GM21825 (cell line): Measurements from ENCODE around the gene TRMT1.

ENCODE experiments used
- ATAC-seq: cut with Tn5 transposase; IDR thresholded peaks from one replicate; pipeline ENCODE4 v1.9.1; 2021; ENCODE audit warnings: mild to moderate bottlenecking, moderate library complexity; ENCODE audit not compliant: unreplicated experiment

TRMT1 gene

DNA sequence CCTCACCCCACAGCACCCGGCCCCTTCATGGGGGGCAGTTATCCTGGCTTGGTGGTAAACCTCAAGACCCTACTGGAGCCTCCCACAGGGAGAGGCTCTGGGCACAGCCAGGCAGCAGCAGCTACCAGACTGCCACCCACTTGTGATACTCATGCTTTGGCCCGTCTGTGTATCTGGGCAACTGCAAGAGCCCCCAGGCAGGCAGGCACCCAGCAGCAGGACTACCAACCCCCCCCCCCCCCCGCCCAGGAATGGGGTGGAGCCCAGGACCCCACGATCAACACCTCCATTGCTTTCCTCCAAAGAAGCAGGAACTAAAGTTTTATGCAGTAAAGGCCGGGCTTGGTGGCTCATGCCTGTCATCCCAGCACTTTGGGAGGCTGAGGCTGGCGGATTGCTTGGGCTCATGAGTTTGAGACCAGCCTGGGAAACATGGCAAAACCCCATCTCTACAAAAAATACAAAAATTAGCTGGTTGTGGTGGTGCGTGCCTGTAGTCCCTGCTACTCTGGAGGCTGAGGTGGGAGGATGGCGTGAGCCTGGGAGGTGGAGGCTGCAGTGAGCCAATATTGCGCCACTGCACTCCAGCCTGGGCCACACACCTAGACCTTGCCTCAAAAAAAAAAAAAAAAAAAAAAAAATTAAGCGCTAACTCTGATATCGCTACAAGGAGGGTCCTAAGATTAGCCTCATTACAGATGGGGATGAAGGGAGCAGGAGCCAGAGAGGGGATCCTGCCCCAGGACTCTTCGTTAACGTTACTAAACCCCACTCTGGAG is 12.8 kb downstream of the TRMT1 start:
- ATAC-seq: no peak

DNA sequence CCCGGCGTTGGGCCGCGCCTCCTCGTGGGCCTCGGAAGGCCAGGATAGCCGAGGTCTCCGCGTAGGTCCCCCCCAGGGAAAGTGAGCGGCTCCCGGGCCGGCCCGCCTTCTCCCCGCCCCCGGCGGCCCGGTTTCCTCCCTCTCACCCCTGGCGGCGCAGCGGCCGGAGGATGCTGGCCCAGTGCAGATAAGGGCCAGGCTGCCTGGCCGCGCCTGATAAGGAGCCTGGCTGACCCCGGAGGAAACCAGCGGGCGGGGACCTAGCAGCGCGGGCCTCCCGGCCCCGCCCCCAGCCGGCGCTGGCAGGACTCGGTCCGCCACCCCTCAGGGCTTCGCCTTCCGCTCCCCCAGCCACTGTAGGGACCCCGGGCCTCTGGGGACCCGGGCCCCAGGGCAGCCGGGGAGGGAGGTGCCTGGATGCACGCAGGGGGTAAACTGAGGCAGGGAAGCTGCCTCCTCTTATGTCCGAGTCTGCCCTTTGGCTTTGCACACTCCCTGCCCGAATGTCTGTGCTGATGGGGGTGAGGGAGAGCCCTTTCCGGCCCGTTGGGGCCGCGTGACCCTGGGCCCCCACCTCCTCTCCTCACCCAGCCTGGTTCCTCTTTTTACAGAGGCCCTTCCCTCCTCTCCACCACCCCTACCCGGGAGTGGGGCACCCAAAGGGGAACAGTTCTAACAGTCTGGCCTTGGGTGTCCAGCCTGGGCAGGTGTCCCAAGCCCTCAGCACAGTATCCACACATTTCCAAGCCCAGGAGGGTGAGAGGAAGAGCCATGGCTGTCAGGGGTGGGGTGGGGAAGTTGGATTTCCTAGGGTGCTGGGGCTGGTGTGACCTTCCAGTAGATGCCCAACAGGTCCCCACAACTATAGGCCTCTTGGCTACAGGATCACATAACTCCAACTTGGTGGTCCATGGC is 13.6 kb downstream of the TRMT1 start, which contains the start of gene LYL1:
Gene LYL1 (minus strand): TSS at position 193 of the 915 bp plus-strand sequence. CDS start 1,687 bp downstream, outside the sequence.
- peak; percentile 31 for ATAC-seq

DNA sequence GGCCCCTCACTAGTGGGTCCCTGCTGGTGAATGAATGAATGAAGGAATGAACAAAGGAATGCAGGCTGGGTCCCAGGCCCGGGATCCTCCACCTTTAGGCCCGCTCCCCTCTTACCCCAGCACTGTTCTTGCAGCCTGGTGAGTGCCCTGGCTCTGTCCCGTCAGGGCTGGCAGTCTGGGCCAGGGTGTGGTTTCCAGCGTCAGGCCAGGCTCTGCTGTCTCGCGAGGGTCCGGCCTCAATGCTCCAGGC is 14.2 kb downstream of the TRMT1 start:
- ATAC-seq: no peak

DNA sequence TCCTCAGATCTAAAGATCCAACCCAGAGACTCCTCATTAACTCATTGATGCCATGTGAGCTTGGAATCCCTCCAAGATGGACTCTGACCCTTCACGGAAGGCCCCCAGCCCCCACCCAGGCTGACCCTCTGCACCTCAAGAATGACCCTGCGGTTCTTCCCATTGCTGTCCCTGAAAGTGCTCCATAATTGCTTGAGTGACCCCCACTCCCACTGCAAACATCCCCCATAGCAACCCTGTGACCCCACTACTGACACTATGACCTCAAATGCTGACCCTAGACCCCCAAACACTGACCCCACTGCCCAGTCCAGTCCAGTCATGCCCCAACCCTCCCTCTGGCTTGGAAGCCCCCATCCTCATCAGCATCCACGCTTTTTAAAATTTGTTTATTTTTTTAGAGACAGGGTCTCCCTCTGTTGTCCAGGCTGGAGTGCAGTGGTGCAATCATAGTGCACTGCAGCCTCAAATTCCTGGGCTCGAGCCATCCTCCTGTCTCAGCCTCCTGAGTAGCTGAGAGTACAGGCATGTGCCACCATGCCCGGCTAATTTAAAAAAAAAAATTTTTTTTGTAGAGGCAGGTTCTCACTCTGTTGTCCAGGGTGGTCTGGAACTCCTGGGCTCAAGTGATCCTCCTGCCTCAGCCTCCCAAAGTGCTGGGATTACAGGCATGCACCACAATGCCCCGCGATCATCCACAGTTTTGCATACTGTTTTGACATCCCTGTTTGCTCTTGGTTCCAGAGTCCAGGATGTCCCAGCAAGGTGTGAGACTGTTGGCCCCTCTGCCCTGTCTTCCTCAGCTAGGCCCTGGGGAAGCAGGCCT is 14.7 kb downstream of the TRMT1 start:
- ATAC-seq: no peak

DNA sequence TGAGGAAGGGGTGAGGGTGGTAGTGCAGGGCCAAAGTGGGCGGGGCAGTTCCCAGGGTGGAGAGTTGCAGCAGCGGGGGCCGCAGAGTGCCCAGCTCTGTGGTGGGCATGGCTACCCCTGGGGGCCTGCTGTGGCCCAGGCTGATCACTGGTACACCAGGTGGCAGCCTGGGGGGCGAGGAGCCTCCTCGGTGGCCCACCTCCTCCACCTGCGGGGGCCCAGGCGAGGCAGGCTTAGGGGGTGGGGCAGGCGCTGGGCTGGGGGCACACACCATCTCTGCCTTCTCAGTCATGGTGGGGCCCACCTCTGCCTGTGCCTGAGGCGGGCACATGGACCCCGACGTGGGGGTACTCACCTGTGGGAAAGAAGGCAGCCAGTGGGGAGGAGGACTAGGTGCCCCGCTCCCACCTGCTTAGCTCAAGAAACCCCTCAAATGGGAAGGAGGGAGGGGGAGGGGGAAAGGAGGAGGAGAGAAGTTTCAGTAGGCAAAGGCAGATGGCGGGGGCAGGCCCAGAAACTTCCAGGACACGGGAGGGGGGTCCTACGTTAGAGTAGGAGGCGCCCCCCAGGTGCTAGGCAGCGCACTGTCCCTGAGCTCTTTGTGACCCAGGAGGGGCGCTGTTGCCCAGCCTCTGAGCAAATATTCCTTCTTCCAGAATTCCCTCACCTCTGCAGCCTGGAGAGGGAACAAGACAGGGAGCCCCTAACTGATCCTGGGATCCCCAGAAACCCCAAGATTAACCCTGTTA is 15.5 kb downstream of the TRMT1 start:
- ATAC-seq: no peak

DNA sequence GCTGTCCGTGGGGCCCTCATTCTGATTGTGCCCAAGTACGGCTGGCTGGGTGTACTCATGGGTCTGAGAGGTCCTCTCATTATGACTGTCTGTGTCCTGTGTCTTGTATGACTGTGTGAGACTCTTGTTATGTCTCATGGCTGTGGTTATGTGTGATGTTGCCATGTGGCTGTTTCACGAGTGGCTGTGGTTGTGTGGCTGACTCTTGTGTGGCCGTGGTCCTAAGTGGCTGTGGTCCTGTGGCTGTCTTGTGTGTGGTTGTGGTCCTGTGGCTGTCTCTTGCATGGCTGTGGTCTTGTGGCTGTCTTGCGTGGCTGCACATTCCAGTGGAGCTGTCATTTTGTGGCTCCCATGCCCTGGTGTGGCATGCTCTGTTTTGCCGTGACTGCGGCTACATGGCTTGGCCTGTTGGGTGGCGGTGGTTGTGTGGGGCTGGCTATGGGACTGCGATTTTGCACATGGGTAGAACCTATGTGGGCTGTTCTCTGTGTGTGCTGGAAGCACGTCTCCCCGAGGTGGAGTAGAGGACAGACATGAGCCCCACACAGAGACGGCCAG is 16.4 kb downstream of the TRMT1 start:
- no peak for ATAC-seq

DNA sequence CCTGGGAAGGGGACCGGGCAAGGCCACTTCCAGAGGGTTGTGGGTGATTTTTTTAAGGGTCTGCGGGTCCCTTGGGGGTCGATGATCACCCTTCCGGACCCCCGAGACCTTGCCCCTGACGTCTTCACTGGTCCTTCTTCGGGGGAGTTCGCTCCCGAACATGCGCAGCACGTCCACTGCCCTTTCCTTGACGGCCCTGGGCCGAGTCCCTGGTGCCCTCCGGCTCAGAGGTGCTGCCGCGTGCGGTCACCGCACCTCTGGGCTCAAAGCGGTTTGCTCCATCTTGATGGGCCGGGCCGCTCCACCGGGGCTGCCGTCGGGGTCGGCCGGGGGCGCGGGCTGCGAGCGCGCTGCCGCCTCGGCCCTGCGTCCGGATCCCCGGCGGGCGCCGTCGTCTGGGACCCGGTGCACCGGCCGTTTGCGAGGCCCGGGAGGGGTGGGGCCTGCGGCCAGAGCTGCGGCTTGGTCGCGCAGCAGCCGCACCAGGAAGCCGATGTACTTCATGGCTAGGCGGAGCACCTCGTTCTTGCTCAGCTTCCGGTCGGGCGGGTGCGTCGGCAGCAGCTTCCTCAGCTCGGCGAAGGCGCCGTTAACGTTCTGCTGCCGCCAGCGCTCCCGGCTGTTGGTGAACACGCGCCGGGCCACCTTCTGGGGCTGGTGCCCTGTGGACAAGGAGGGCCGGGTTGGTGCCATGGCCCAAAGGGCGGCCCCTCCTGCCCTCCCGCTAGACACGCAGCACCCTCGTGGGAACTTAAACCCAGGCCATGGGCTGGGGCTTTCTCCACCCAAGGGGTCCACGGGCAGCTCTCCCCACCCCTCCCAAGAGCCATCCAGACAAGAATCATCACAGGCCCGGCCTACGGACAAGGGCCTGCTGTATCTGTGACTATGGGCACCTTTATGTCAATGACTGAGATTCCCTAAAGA is 17.2 kb downstream of the TRMT1 start:
- ATAC-seq: no peak

DNA sequence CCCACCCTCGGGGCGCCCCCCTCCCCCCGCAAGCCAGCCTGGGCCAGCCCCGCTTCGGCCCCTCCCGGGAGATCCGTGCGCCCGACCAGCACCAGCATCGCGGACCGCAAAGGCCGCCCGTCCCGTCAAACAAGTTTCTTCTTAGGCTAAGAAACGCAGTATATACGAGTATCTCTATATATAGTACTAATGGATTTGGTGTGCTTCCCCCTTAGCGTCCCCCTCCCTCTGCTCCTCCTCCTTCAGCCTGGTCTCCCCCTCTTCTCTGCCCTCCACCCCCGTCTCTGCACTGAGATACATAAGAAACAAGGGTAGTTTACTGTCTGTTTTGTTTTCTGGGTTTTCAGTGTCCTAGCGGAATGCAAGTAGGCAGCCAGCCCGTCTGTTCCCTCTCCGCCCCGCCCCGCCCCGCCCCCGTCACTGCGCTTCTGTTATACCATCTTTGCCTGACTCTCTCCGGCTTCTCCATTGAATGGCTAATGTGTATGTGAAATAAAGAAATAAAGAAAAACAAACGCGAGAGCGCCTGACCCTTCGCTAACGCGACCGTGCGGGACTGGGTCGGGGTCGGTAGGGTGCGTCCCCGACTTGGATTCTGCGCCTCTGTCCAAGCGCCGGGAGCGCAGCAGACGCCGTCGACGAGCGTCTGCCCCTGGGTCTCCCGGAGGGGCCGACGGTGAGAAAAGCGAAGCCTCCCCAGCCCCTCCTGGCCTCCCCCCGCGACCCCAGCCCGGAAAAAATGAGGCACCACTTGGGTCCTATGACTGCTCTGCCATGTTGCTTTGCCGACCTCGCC is 18.1 kb downstream of the TRMT1 start:
- no peak for ATAC-seq

DNA sequence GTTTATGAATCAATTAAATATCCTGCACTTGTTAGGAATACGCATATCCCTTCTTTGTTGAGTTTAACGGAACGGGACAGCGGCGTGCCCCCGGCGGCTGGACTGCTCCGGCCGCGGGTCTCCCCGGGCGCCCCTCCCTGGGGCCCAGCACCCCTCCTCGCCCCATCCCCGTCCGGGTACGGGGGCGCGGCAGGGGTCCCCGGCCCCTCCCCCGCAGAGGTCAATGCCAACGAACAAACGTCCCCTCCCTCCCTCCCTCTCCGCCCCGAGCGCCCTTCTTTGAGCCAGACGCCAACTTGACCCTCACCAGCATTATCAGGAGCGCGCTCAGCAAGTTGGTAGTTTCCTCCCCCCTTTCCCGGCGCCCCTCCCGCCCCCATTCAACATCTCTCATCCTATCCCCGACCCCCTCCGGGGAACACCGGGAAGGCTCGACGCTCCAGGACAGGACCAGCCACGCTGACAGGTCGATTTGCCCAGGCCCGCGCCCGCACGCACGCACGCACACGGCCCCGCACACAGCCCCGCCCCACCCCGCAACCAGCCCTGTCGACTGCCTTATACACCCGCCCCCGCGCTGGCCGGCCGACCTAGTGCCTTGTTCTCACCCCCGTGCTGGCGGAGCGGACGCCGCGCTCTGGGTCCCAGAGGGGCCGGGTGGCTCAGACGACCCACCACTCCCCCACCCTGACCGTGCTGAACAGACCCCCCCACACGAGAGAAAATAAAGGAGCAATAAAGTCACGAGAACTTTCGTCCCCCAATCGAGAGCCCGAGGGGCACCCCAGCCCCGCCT is 18.9 kb downstream of the TRMT1 start:
- ATAC-seq: no peak

DNA sequence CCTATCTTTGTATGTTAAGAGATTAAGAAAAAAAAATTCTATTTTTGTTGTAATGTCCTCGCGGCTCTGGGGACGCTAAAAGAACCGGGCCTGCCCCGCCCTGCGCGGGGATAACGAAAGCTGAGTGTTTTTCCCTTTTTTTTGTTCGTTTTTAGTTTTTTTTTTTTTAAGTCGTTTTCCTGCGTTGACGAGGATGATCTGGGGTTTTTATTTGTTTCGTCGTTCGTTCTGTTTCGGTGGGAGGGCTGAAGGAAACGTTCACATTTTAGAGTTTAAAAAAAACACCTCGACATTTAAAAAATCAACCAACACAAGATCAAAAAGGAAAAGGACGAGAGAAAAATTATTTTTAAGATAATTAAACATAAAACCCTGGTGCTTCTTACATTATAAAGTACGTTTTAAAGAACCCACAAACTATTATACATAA is 19.5 kb downstream of the TRMT1 start:
- no peak for ATAC-seq

DNA sequence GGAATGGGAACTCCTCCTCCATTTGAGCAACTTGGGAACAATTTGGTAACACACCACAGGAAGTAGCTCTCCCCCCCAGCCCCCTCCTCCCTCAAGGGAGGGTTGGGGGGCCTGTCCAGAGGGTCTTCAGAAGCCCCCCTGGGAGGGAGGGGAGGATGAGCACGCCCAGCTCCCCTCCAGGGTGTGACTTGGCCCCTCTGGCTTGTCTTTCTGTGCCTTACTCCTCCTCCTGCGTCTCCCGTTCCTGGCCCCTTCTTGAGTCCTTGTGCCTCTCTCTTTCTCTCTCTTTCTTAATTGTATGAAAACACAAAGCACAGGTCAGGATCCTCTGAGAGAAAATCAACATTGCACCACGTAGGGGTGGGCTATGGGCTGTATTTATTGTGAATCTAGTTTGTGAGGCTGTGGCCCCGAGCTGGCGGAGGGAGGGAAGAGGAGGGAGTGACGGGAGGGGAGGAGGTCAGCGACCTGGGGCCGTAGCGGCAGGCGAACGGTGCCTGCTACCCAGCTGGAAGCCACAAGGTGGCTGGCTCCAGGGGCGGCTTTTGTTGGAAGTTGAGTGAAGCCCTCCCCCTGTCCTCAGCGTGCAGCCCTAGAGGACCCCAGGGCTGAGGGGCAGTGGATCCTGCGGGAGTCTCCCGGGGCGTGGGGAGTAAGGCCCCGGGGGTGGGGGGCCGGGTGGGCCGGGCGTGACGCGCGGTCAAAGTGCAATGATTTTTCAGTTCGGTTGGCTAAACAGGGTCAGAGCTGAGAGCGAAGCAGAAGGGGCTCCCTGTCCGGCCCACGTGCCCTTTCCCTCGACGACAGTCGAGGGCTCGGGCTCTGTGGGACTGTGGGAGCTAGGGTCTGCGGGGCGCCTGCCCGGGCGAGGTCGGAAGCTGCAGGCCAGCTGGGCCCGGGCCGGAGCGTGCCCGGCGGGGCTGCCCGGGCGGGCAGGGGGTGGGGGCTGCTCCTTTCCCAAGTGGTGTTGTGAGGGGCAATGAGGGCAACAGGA is 20.3 kb downstream of the TRMT1 start:
- no peak for ATAC-seq

DNA sequence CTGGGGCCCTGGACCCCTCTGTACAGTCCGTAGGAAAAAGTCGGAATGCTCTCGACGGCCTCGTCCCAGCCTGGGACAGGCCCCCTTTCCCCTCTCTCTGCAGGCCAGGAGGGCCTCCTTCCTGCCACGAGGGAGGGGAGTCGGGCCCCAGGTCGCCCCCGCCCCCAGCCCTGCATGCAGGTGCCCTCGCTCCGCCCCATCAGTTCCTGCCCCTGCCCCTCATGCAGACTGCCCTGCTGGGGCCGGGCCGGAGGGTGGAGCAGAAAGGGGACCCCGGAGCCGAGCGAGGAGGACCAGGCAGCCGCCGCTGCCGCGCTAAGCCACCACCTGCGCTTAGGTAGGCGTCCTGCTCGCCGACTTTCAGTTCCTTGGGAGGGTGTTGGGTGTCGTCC is 21.2 kb downstream of the TRMT1 start:
- no peak for ATAC-seq

DNA sequence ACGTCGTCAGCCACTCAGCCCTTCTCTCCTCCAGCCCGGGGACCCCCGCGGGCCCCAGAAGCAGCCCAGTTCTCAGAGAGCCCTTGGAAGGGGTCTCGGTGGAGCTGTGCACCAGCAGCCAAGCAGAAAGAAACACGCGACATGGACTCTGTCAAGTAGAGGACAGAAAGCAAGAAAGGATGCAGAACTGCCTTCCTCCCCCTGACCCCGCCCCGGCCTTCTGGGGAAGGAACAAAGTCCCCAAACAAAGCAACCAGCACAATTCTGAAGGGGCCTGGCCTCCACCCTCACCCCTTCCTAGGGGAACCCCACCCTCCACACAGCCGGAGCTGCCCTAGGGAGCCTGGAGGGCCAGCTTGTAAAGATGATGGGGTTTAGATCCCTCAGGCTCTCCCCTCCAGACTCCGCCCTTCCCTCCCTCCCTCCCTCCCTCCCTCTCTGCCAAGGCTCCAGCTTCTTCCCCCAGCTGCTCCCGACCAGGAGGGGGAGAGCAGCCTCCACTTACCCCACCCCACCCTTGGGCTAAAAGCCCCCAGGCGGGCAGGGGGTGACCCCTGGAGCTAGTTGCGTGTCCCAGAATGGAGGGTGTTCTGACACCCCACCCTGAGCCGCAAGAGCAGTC is 21.7 kb downstream of the TRMT1 start:
- no peak for ATAC-seq

DNA sequence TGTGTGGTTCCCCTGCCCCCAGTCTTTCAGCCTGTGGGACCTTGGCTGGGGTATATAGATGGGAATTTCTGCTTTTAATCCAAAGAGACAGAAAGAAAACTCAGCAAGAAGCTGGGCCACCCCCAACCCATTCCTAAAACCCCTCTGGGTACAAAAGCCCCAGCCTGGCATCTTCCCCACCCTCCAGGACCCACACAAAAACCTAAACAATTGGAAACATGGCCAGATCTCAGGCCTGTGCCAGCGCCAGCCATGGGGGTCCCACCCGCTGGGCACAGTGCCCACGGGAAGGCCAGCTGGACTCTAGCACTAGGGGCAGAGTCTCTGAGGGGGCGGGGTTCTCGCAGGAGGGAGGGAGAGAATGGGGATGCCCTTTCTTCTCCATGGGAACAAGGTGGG is 22.4 kb downstream of the TRMT1 start:
- no peak for ATAC-seq

DNA sequence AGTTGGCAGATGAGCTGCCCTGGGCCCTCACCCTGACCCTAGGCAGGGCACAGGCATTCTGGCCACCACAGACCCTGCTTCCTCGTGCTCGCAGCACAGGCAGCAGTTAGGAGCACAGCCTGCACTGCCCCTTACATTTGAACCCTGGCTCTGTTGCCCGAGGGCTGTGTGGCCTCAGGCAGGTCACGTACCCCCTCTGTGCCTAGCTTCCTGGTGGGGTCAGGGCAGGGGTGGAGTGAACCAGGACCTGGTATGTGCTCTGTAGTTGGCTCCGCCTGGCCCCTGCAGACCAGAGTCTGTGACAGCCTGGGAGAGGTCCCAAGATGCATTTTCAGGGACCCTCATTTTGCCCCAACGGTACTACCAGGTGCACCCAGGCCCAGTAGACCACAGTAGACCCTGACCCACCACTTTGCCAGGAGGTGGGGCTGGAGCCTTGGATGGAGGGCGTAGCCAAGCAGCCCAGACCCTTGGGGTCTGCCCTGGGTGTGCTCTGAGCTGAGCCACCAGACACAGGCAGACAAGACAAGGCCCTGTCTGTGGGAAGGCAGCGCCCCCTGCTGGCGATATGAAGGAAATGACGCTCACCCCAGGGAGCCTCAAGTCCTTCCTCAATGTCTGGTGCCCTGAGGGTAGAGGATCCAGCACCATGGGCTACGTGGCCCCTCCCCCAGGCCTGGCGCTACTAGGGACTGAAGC is 23.0 kb downstream of the TRMT1 start:
- ATAC-seq: no peak
